Measurements from ENCODE around the gene DTD2.

Gene DTD2

DNA sequence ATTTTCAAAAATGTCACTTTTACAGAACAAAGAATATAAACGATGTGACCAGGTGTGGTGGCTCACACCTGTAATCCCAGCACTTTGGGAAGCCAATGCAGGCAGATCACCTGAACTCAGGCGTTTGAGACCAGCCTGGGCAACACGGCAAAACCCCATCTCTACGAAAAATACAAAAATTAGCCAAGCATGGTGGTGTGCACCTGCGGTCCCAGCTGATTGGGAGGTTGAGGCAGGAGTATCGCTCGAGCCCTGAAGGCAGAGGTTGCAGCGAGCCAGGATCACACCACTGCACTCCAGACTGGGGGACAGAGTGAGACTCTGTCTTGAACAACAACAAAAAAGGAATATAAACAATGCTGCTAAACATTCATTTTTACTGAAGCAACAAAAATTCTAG lies 52.2 kb downstream of the DTD2 start:
- no peak for DNase-seq

DNA sequence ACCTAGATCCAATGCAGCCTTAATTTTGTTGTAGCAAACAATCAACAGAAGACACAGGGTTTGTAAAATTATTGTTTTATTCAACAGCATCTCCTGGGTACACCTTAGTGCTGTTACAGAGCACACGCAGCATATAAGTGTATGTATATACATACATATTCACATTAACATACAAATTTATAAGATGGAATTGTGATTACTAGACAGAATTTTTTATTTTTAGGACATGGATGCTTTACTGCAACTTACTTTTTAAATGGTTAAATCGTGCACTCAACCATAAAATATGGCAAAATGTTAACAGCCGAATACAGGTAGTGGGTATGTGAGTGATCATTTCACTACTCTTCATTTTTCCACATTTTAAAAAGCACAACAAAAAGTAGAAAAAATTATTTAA lies 53.6 kb downstream of the DTD2 start:
- no peak for DNase-seq

- DNase-seq, result no peak
These were observed 54.4 kb downstream of the DTD2 start for GRCh38 chr14:31402764-31403439.

GRCh38 chr14:31401369-31401932 lies 55.9 kb downstream of the DTD2 start:
- no peak for DNase-seq

DNA sequence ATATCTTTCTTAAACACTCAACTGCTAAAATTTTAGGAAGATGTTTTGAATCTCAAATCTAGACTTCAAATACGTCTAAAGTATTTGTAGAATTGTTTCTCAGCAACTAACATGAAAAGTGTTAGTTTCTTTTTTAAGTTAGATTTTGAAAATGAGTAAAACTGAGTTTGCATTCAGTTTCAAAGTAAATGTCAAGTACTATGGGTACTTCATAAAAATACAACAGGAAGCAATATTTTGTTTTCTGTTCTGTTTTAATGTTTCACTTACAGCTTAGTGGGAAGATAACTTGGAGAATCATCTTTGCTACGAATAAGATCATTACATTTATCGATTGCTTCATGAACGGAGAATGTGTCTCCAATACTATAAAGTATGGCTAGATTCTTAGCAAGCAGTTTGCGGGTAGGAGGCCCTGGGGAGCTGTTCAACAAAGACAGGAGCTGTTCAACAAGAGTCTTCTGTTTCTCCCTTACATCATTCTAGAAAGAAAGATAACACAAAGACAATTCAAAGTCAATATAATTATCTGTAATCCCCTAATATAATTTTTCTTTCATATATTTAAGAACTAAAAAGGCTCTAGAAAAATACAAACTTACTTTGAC lies 57.2 kb downstream of the DTD2 start:
- no peak for DNase-seq

Data from suppressor macrophage (primary cell).